K562 (cell line): Measurements from ENCODE around the gene IQCM. TPM values are rescaled to one million over a fixed set of nuclear protein-coding genes. Genes with fewer than 3 reads are reported as not detected.

Experiments used
- ATAC-seq: fragments of 200-7000 bp; cut with Tn5 transposase; 3 replicates; pipeline ENCODE4 v1.9.1; 2020; ENCODE audit warnings: moderate library complexity
- BruUV-seq: library from RNA; stranded (reverse); fragments of 400-500 nt; replicated peaks from 2 replicates; lab custom pipeline; 2021; lab: Mats Ljungman, UMichigan
- CTCF ChIA-PET: fragments of 300-600 bp; formaldehyde crosslinking; extraction: SDS; loops from one replicate; lab custom pipeline; 2021; ENCODE audit warnings: low intra/inter-chr PET ratio; lab: Yijun Ruan, JAX
- POLR2A ChIA-PET: fragments of 300-600, 350-650 bp; sonication (Branson Sonifier 250); formaldehyde crosslinking; extraction: SDS; loops from one replicate; lab custom pipeline; 2021; ENCODE audit warnings: antibody characterized with exemption, inconsistent platforms; lab: Yijun Ruan, JAX
- DNase-seq, 4 experiments: peaks; one replicate each; pipeline versions ENCODE4 v3.0.0 to v3.0.0-alpha.2; 2011 to 2018; ENCODE audit warnings: low spot score in 3 of 4, mixed read lengths in 3 of 4; ENCODE audit errors: extremely low read depth in 1 of 4
- FAIRE-seq: peaks from 2 replicates; lab custom pipeline; 2011; peaks lifted over from hg19 to GRCh38; lab: Jason Lieb, UNC
- H2AFZ ChIP-seq: 2 replicates; pipeline ENCODE4 v1.6.0; 2011; ENCODE audit warnings: low read depth, low read length, control low read depth, inconsistent platforms
- H3K27ac ChIP-seq: fragments of 200-600 bp; 3 replicates; pipeline ENCODE4 v1.8.0; 2011; ENCODE audit warnings: low read depth, mild to moderate bottlenecking, control low read depth, inconsistent platforms, low read length, moderate library complexity, mixed read lengths; ENCODE audit errors: extremely low read depth
- H3K27me3 ChIP-seq, 2 experiments: fragments of 300-600 bp in 1 of 2; 2 replicates in 1 of 2; 3 replicates in 1 of 2; pipeline versions ENCODE4 v1.6.0 to v1.8.0; 2011; ENCODE audit warnings: inconsistent platforms in 2 of 2, low read length in 2 of 2, mild to moderate bottlenecking in 1 of 2, mixed read lengths in 1 of 2, moderate library complexity in 1 of 2; ENCODE audit not compliant: control insufficient read depth in 2 of 2, insufficient read depth in 2 of 2
- H3K36me3 ChIP-seq: fragments of 300-600 bp; 3 replicates; pipeline ENCODE4 v1.8.0; 2011; ENCODE audit warnings: mild to moderate bottlenecking, low read length, inconsistent platforms; ENCODE audit not compliant: control insufficient read depth, insufficient read depth
- H3K4me1 ChIP-seq, 2 experiments: fragments of 200-600 bp in 1 of 2; replicated peaks in 1 of 2; 2 replicates in 1 of 2; 3 replicates in 1 of 2; pipeline versions ENCODE4 v1.5.1 to v1.8.0; 2011; ENCODE audit warnings: inconsistent platforms in 2 of 2, low read length in 2 of 2, mild to moderate bottlenecking in 1 of 2, mixed read lengths in 1 of 2, moderate library complexity in 1 of 2; ENCODE audit not compliant: control insufficient read depth in 2 of 2, insufficient read depth in 2 of 2
- H3K4me2 ChIP-seq: 2 replicates; pipeline ENCODE4 v1.6.1; 2011; ENCODE audit warnings: low read length, control low read depth, inconsistent platforms, mixed read lengths; ENCODE audit not compliant: insufficient read depth
- H3K4me3 ChIP-seq: fragments of 200-600 bp; sonication (generic), shearing (Covaris generic); 2 replicates; pipeline ENCODE4 v1.5.1; 2016; ENCODE audit warnings: control low read depth, inconsistent platforms
- H3K79me2 ChIP-seq: fragments of 200-600 bp; 3 replicates; pipeline ENCODE4 v1.8.0; 2011; ENCODE audit warnings: low read length, inconsistent platforms; ENCODE audit not compliant: control insufficient read depth, insufficient read depth
- H3K9ac ChIP-seq, 2 experiments: 2 replicates each; pipeline versions ENCODE4 v1.6.0 to v1.6.1; 2011; ENCODE audit warnings: low read depth in 2 of 2, low read length in 2 of 2, control low read depth in 1 of 2, inconsistent platforms in 1 of 2, mild to moderate bottlenecking in 1 of 2, mixed read lengths in 1 of 2; ENCODE audit not compliant: insufficient read depth in 1 of 2
- H3K9me1 ChIP-seq: one replicate; pipeline ENCODE4 v1.6.0; 2011; ENCODE audit warnings: inconsistent platforms, mild to moderate bottlenecking, low read length, moderate library complexity; ENCODE audit not compliant: control insufficient read depth, insufficient read depth
- H3K9me3 ChIP-seq: replicated peaks from 2 replicates; pipeline ENCODE4 v1.5.1; 2011; ENCODE audit warnings: low read depth, low read length, inconsistent platforms; ENCODE audit not compliant: control insufficient read depth, insufficient read depth
- H4K20me1 ChIP-seq: replicated peaks from 2 replicates; pipeline ENCODE4 v1.6.1; 2011; ENCODE audit warnings: low read length, inconsistent platforms, mixed read lengths; ENCODE audit not compliant: control insufficient read depth, insufficient read depth
- ERF ChIP-seq: fragments of 450-650 bp; formaldehyde crosslinking; IDR thresholded peaks from 2 replicates; pipeline ENCODE4 v1.4.0; 2020; ENCODE audit warnings: mild to moderate bottlenecking, mixed read lengths
- ILF3 ChIP-seq: fragments of 450-650 bp; IDR thresholded peaks from 2 replicates; pipeline ENCODE4 v1.6.1; 2018; ENCODE audit warnings: antibody characterized with exemption, mild to moderate bottlenecking, moderate library complexity, borderline replicate concordance
- KLF6 ChIP-seq: fragments of 250-450 bp; sonication (Bioruptor Pico); IDR thresholded peaks from 2 replicates; pipeline ENCODE4 v1.4.0; 2020; ENCODE audit warnings: mild to moderate bottlenecking, moderate library complexity, borderline replicate concordance
- RBM25 ChIP-seq: fragments of 200-400 bp; formaldehyde crosslinking; IDR thresholded peaks from 2 replicates; pipeline ENCODE4 v1.6.1; 2018; ENCODE audit warnings: low read length, low read depth, moderate library complexity; ENCODE audit not compliant: severe bottlenecking
- RFX5 ChIP-seq: IDR thresholded peaks from 2 replicates; pipeline ENCODE4 v1.6.1; 2011; ENCODE audit warnings: low read depth, mild to moderate bottlenecking, improper control_type of control experiment, low read length
- SMAD3 ChIP-seq: fragments of 450-650 bp; formaldehyde crosslinking; conservative IDR thresholded peaks from 2 replicates; pipeline ENCODE4 v1.4.0; 2020; ENCODE audit warnings: mild to moderate bottlenecking
- THRAP3 ChIP-seq: fragments of 450-650 bp; IDR thresholded peaks from 2 replicates; pipeline ENCODE4 v1.6.1; 2016; ENCODE audit warnings: mild to moderate bottlenecking, inconsistent platforms, borderline replicate concordance
- ZKSCAN8 ChIP-seq: fragments of 200-800 bp; sonication (Bioruptor generic); IDR thresholded peaks from 2 replicates; pipeline ENCODE4 v1.6.1; 2016; ENCODE audit warnings: missing genetic modification characterization, missing compliant biosample characterization
- ZNF134 ChIP-seq: fragments of 250-450 bp; sonication (Bioruptor Pico); conservative IDR thresholded peaks from 2 replicates; pipeline ENCODE4 v1.4.0; 2020
- ZNF175 ChIP-seq: fragments of 200-800 bp; sonication (Bioruptor generic); IDR thresholded peaks from 2 replicates; pipeline ENCODE4 v1.6.1; 2016; ENCODE audit warnings: low read depth, mild to moderate bottlenecking, missing genetic modification characterization, missing compliant biosample characterization
- ZNF668 ChIP-seq: fragments of 250-450 bp; sonication (Bioruptor Pico); IDR thresholded peaks from 2 replicates; pipeline ENCODE4 v1.8.0; 2022; ENCODE audit warnings: mild to moderate bottlenecking, inconsistent platforms
- WGBS: fragments of 100-300 bp; shearing (Covaris generic); methylation state at CpG from one replicate; pipeline ENCODE4 v1.1.6; 2016; ENCODE audit warnings: low coverage, mixed read lengths; ENCODE audit not compliant: insufficient coverage; ENCODE audit errors: missing lambda C conversion rate; 5-methylcytosine and 5-hydroxymethylcytosine counted together
- in situ Hi-C: fragments of 300-500 bp; cut with MboI; formaldehyde crosslinking; loops from 4 replicates; pipeline ENCODE4 v1.15.0; 2018; ENCODE audit warnings: inconsistent platforms, mixed read lengths
- intact Hi-C: fragments of 100-400 bp; cut with micrococcal nuclease; formaldehyde crosslinking; loops from 2 replicates; pipeline ENCODE4 v1.14.2; 2022
- polyA plus RNA-seq, 8 experiments: library from polyadenylated mRNA; depleted of rRNA in 4 of 8; stranded (reverse) in 5 of 8; unstranded in 3 of 8; fragments of >200 nt; fragmentation: Nextera tagmentation in 2 of 8; fragmentation: Illumina TruSeq in 1 of 8; extraction: Ambion mirVana in 2 of 8; extraction: Trizol in 1 of 8; gene quantifications; 2 replicates each; pipeline versions ENCODE4 v1.2.1 to v1.2.3, GENCODE V29; 2011 to 2014; ENCODE audit warnings: inconsistent platforms in 1 of 8, missing spikeins in 1 of 8
- total RNA-seq, 7 experiments: library from RNA; depleted of rRNA in 6 of 7; stranded (reverse); fragments of >200 nt in 6 of 7; fragmentation: Illumina TruSeq in 2 of 7; extraction: Trizol in 2 of 7; gene quantifications; 2 replicates each; pipeline versions ENCODE4 v1.2.1 to v1.2.3, GENCODE V29; 2011 to 2021; ENCODE audit warnings: low replicate concordance in 1 of 7
- TF ChIP-seq, protein P1 (sequence below): fragments of 250-450 bp; sonication (Bioruptor Pico); IDR thresholded peaks from 2 replicates; pipeline ENCODE4 v1.8.0; 2022; ENCODE audit warnings: inconsistent platforms, mild to moderate bottlenecking, moderate library complexity, borderline replicate concordance
- TF ChIP-seq, protein P2 (sequence below): sonication (generic); formaldehyde crosslinking; IDR thresholded peaks from 2 replicates; pipeline ENCODE4 v1.8.0; 2023; ENCODE audit warnings: mild to moderate bottlenecking, missing genetic modification reagents
- TF ChIP-seq, protein P3 (sequence below): fragments of 250-450 bp; sonication (Bioruptor Pico); IDR thresholded peaks from 2 replicates; pipeline ENCODE4 v1.4.0; 2020; ENCODE audit warnings: mild to moderate bottlenecking, moderate library complexity, borderline replicate concordance

Gene IQCM
- total and polyA plus RNA-seq, 9 of the 15 experiments (the other 6 are each of a cell fraction or from before 2014, with no cell fraction given): not detected

DNA sequence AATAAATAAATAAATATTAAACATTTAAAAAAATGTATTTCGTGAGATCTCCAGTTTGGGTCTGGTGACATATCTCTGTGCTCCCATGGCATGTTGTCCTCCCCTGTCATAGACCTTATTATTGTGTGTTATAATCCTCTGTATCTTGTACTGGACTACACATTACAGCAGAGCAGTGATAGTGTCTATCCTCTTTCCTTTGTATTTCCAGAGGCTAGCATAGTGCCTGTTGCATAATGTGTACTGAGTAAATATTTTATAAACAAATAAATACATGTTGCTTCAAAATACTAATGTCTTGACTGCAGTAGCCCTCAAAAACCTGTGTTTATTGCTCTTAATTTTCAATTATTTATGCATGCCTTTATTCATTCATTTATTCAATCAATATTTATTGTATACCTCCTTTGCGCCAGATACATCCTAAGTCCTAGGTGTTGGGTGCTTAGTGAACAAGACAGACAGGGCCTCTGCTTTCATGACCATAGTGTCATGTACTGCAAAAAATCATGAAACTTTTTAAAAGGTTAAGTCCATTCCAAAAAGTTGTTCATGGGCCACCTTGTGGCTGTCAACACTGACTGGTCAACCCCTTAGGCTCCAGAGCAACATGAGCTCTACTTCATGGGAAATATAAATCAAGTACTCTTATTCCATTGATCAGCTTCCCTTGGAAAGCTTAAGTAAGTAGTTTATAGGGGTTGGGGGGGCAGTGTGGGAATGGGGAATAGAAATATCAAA lies 303.9 kb downstream of the IQCM start:
- Histone ChIP-seq H3K9ac (no peak overlapping the region), H3K36me3 (no peaks in the 10 kb centered on the region), H2AFZ (no peak overlapping the region), H3K27me3 (no peaks in the 10 kb centered on the region), H3K4me3 (no peak overlapping the region), H4K20me1 (no peaks in the 10 kb centered on the region), H3K4me1 (no peaks in the 10 kb centered on the region), H3K4me2 (no peak overlapping the region), H3K27ac (no peak overlapping the region), H3K9me3 (no peaks in the 10 kb centered on the region; the same call in 1 of the 2 replicates), H3K9me1 (no peaks in the 10 kb centered on the region), H3K79me2 (no peaks in the 10 kb centered on the region)
- ATAC-seq (no peak), FAIRE-seq (no peak), DNase-seq (no peak)
- intact Hi-C loops (no loop called here), in situ Hi-C loops (no loop called here)
- BruUV-seq: no TSS peak
- 0% methylated on average over 2 of the region's 2 CpGs for WGBS
- TF ChIP-seq, protein P1, sequence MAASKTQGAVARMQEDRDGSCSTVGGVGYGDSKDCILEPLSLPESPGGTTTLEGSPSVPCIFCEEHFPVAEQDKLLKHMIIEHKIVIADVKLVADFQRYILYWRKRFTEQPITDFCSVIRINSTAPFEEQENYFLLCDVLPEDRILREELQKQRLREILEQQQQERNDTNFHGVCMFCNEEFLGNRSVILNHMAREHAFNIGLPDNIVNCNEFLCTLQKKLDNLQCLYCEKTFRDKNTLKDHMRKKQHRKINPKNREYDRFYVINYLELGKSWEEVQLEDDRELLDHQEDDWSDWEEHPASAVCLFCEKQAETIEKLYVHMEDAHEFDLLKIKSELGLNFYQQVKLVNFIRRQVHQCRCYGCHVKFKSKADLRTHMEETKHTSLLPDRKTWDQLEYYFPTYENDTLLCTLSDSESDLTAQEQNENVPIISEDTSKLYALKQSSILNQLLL (CRISPR knock-in tag): no peak
- TF ChIP-seq KLF6 (no peak), ZNF134 (CRISPR knock-in tag) (no peak), THRAP3 (no peak), ZNF175 (CRISPR knock-in tag) (no peak), ERF (CRISPR knock-in tag) (no peak), ZNF668 (CRISPR knock-in tag) (no peak), ILF3 (no peak), RFX5 (no peak), RBM25 (no peak), SMAD3 (CRISPR knock-in tag) (no peak), ZKSCAN8 (no peak)
- TF ChIP-seq, protein P2, sequence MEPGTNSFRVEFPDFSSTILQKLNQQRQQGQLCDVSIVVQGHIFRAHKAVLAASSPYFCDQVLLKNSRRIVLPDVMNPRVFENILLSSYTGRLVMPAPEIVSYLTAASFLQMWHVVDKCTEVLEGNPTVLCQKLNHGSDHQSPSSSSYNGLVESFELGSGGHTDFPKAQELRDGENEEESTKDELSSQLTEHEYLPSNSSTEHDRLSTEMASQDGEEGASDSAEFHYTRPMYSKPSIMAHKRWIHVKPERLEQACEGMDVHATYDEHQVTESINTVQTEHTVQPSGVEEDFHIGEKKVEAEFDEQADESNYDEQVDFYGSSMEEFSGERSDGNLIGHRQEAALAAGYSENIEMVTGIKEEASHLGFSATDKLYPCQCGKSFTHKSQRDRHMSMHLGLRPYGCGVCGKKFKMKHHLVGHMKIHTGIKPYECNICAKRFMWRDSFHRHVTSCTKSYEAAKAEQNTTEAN (CRISPR knock-in tag): no peak
- TF ChIP-seq, protein P3, sequence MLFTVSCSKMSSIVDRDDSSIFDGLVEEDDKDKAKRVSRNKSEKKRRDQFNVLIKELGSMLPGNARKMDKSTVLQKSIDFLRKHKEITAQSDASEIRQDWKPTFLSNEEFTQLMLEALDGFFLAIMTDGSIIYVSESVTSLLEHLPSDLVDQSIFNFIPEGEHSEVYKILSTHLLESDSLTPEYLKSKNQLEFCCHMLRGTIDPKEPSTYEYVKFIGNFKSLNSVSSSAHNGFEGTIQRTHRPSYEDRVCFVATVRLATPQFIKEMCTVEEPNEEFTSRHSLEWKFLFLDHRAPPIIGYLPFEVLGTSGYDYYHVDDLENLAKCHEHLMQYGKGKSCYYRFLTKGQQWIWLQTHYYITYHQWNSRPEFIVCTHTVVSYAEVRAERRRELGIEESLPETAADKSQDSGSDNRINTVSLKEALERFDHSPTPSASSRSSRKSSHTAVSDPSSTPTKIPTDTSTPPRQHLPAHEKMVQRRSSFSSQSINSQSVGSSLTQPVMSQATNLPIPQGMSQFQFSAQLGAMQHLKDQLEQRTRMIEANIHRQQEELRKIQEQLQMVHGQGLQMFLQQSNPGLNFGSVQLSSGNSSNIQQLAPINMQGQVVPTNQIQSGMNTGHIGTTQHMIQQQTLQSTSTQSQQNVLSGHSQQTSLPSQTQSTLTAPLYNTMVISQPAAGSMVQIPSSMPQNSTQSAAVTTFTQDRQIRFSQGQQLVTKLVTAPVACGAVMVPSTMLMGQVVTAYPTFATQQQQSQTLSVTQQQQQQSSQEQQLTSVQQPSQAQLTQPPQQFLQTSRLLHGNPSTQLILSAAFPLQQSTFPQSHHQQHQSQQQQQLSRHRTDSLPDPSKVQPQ (CRISPR knock-in tag): no peak
- ChIA-PET POLR2A (no interaction called here), CTCF (no interaction called here)
